Uterus (tissue), 2 donors: ENCODE results near the gene GLIS2.

Experiments
- CTCF ChIP-seq, 4 experiments: fragments of 200-600 bp in 2 of 4; fragments of 450-650 bp in 2 of 4; sonication (generic) in 2 of 4; IDR thresholded peaks; one replicate each; pipeline ENCODE4 v1.5.1; 2016 to 2019; ENCODE audit warnings: antibody characterized with exemption in 4 of 4, mild to moderate bottlenecking in 2 of 4, moderate library complexity in 1 of 4
- POLR2A ChIP-seq, 2 donors: fragments of 450-650 bp; IDR thresholded peaks; one replicate each; pipeline ENCODE4 v1.6.1; 2016; ENCODE audit warnings: antibody characterized with exemption in 2 of 2, mild to moderate bottlenecking in 1 of 2, moderate library complexity in 1 of 2

- TF ChIP-seq CTCF (IDR thresholded peaks at IDR 0.05) (no peak), POLR2A (IDR thresholded peaks at IDR 0.05) (no peak)
These were observed 9.4 kb downstream of the GLIS2 start for GRCh38 chr16:4325253-4325758.
